Type B pancreatic cell (in vitro differentiated cells): ENCODE measurements around the gene TMEM45A. TPM values are rescaled to one million over a fixed set of nuclear protein-coding genes. Genes with fewer than 3 reads are reported as not detected.

Experiments used
- DNase-seq: peaks from one replicate; pipeline ENCODE4 v3.0.0; 2021; ENCODE audit warnings: mixed read lengths; ENCODE audit not compliant: unreplicated experiment; ENCODE audit errors: extremely low spot score
- H3K27ac Mint-ChIP-seq: 2 replicates; pipeline ENCODE4 v1.8.0; 2021; ENCODE audit warnings: mild to moderate bottlenecking, mixed read lengths
- H3K27me3 Mint-ChIP-seq: 2 replicates; pipeline ENCODE4 v1.8.0; 2021; ENCODE audit warnings: mixed read lengths
- H3K36me3 Mint-ChIP-seq: 2 replicates; pipeline ENCODE4 v1.8.0; 2021; ENCODE audit warnings: mixed read lengths
- H3K4me1 Mint-ChIP-seq: one replicate; pipeline ENCODE4 v1.8.0; 2021; ENCODE audit warnings: mixed read lengths; ENCODE audit not compliant: unreplicated experiment
- H3K4me3 Mint-ChIP-seq: 2 replicates; pipeline ENCODE4 v1.8.0; 2021; ENCODE audit warnings: mild to moderate bottlenecking, mixed read lengths
- H3K9me3 Mint-ChIP-seq: 2 replicates; pipeline ENCODE4 v1.8.0; 2021; ENCODE audit warnings: mixed read lengths
- CTCF ChIP-seq: fragments of 200-600 bp; sonication (generic); conservative IDR thresholded peaks from 2 replicates; pipeline ENCODE4 v1.5.0; 2021; ENCODE audit warnings: antibody characterized with exemption, mild to moderate bottlenecking
- total RNA-seq: library from RNA; stranded (reverse); gene quantifications from 2 replicates; pipeline ENCODE4 v1.2.1, GENCODE V29; 2021; ENCODE audit warnings: low replicate concordance

The TMEM45A gene
- total RNA-seq, 1 donor from 2014 or later: 18.4 TPM

DNA sequence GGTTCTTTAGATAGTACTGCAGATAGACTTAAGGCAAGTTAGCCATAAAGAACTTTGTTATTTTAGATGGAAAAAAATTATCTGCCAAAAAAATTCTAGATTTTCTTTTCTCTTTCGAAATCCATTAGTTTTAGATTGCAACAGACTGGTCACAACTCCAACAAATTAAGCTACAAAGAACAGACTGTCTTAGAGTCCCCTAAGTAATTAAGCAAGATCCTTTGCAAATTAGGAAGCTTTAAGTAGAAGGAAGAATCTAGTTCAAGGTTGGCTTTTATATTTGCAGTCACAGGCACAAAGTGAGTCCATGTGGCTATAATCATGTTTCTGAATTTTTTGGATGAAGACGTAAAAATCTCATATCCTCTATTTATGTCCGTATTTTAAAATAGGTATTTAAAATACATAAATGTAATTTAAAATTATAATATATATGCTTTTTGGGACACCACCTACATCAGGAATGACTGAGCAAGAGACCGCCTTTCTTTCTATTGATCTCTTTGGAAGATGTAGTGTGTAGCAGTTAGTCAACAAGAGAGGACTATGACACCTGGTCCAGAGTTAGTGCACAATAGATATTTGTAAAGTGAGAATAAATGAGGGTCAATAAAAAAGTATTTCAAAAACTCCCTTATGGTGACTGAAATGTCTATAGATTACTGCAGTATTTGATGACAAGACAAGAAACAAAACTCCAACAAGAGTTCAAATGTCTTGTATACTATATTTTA, 34.4 kb downstream of the TMEM45A start:
- Mint-ChIP-seq H3K4me1 (peaks cover 15% of the 10 kb centered on the region), H3K9me3 (peaks cover 4% of the 10 kb centered on the region), H3K27me3 (peaks cover 27% of the 10 kb centered on the region), H3K27ac (peak overlapping the region; percentile 90), H3K4me3 (no peak overlapping the region), H3K36me3 (peaks cover 6% of the 10 kb centered on the region)
- no peak for DNase-seq
- TF ChIP-seq CTCF: no peak

GRCh38 chr3:100527347-100527735, 34.9 kb downstream of the TMEM45A start:
- peaks cover 4% of the 10 kb centered on the region for H3K9me3 Mint-ChIP-seq
- peaks cover 28% of the 10 kb centered on the region for H3K27me3 Mint-ChIP-seq
- no peak for DNase-seq
- peaks cover 5% of the 10 kb centered on the region for H3K36me3 Mint-ChIP-seq
- H3K27ac Mint-ChIP-seq: no peak overlapping the region
- H3K4me3 Mint-ChIP-seq: no peak overlapping the region
- H3K4me1 Mint-ChIP-seq: peaks cover 15% of the 10 kb centered on the region
- no peak for TF ChIP-seq CTCF

DNA sequence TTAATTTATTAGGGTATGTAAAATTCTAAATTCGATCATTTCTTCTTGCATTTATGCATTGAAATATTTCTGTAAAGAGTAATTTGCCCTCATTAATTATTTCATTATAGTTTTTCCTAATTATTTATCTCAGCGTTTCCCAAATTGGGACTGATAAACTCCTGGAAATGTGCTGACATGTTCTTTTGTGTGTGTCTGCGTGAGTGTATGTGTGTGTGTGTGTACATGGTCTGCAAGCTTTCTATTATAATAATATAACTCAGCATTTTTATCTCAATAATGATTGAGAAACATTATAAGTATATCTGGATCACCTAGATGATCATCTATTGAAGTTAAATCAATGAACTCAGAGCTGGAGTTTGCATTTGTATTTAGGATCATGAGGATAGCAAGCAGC, 38.7 kb downstream of the TMEM45A start:
- no peak overlapping the region for H3K27ac Mint-ChIP-seq
- H3K36me3 Mint-ChIP-seq: peaks cover 3% of the 10 kb centered on the region
- DNase-seq: no peak
- peaks cover 6% of the 10 kb centered on the region for H3K4me1 Mint-ChIP-seq
- H3K4me3 Mint-ChIP-seq: no peak overlapping the region
- no peak for TF ChIP-seq CTCF
- H3K9me3 Mint-ChIP-seq: no peaks in the 10 kb centered on the region
- H3K27me3 Mint-ChIP-seq: peaks cover 16% of the 10 kb centered on the region

- Mint-ChIP-seq H3K4me3 (no peak overlapping the region), H3K9me3 (no peaks in the 10 kb centered on the region), H3K27me3 (peaks cover 14% of the 10 kb centered on the region), H3K36me3 (peaks cover 3% of the 10 kb centered on the region), H3K4me1 (no peaks in the 10 kb centered on the region), H3K27ac (no peak overlapping the region)
- no peak for DNase-seq
- TF ChIP-seq CTCF: no peak
Observed at GRCh38 chr3:100532411-100532810, 40.0 kb downstream of the TMEM45A start.

DNA sequence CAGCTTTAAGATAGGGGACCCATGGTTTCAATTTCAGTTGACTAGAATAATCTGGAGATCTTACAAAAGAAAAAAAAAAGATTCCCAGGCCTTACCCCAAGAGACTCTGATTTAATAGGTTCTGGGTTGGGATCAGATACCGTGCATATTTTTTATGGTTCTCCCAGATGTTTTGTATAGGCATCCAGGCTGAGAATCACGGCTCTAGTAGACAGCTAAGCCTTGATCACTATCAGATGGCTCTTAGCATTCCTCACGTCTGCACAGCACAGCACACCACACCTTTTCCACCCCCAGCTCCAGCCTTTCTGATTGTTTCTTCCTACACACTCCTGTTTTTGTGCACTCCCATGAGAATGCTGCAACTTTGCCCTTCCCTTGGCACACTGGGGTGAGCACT, 40.8 kb downstream of the TMEM45A start:
- peaks cover 3% of the 10 kb centered on the region for H3K36me3 Mint-ChIP-seq
- no peak overlapping the region for H3K4me3 Mint-ChIP-seq

More for the DNA sequence above, 40.8 kb downstream of the TMEM45A start:
- H3K9me3 Mint-ChIP-seq: no peaks in the 10 kb centered on the region
- H3K27me3 Mint-ChIP-seq: peaks cover 16% of the 10 kb centered on the region
- no peak for DNase-seq
- no peak overlapping the region for H3K27ac Mint-ChIP-seq
- no peak for TF ChIP-seq CTCF
- H3K4me1 Mint-ChIP-seq: no peaks in the 10 kb centered on the region
